Umbilical cord (tissue), 2 donors: ENCODE data around the gene C5orf46. TPM values are rescaled to one million over a fixed set of nuclear protein-coding genes. Genes with fewer than 3 reads are reported as not detected.

Experiments used
- DNase-seq: peaks from one replicate; pipeline ENCODE4 v3.0.0-alpha.2; 2015; ENCODE audit warnings: low spot score
- total RNA-seq: library from RNA; depleted of rRNA; stranded (reverse); fragments of >200 nt; gene quantifications from one replicate; pipeline ENCODE4 v1.2.3, GENCODE V29; 2014; ENCODE audit warnings: low replicate concordance; ENCODE audit not compliant: insufficient read depth

The C5orf46 gene
- total RNA-seq, 1 donor from 2014 or later: 60.7 TPM

- no peak for DNase-seq
Observed at GRCh38 chr5:147859962-147860640, 46.2 kb downstream of the C5orf46 start.

GRCh38 chr5:147858565-147858964, 47.8 kb downstream of the C5orf46 start:
- no peak for DNase-seq

GRCh38 chr5:147857302-147858129, 48.8 kb downstream of the C5orf46 start:
- peak; percentile 76 for DNase-seq

GRCh38 chr5:147856801-147857200, 49.5 kb downstream of the C5orf46 start:
- no peak for DNase-seq

- DNase-seq: no peak
Observed at GRCh38 chr5:147855774-147856069, 50.6 kb downstream of the C5orf46 start.

- DNase-seq: no peak
Observed at GRCh38 chr5:147854894-147855773, 51.2 kb downstream of the C5orf46 start.

- no peak for DNase-seq
Observed at GRCh38 chr5:147854331-147854730, 52.0 kb downstream of the C5orf46 start.

- DNase-seq: no peak
Observed at GRCh38 chr5:147853372-147853987, 52.9 kb downstream of the C5orf46 start.

- DNase-seq: no peak
Observed at GRCh38 chr5:147852365-147852764, 54.0 kb downstream of the C5orf46 start.

- no peak for DNase-seq
Observed at GRCh38 chr5:147851578-147851977, 54.8 kb downstream of the C5orf46 start.

GRCh38 chr5:147849226-147849625, 57.1 kb downstream of the C5orf46 start:
- no peak for DNase-seq

GRCh38 chr5:147845618-147846017, 60.7 kb downstream of the C5orf46 start:
- no peak for DNase-seq

- DNase-seq: no peak
Observed at GRCh38 chr5:147844846-147845245, 61.5 kb downstream of the C5orf46 start.

- no peak for DNase-seq
Observed at GRCh38 chr5:147842869-147843268, 63.5 kb downstream of the C5orf46 start.

Other genes with a start within 250 kb of the C5orf46 start
- gene JAKMIP2, start 123.8 kb downstream of the C5orf46 start, total RNA-seq: 1.2 TPM
- 14.0 TPM for gene SPINK1, start 74.9 kb downstream of the C5orf46 start, total RNA-seq
- not detected for gene SCGB3A2, start 27.8 kb downstream of the C5orf46 start, total RNA-seq
- gene SPINK5, start 157.4 kb upstream of the C5orf46 start, total RNA-seq: 3.6 TPM